K562 (cell line): Measurements from ENCODE around the gene LRFN2. TPM values are rescaled to one million over a fixed set of nuclear protein-coding genes. Genes with fewer than 3 reads are reported as not detected.

Experiments used
- ATAC-seq: fragments of 200-7000 bp; cut with Tn5 transposase; 3 replicates; pipeline ENCODE4 v1.9.1; 2020; ENCODE audit warnings: moderate library complexity
- BruUV-seq: library from RNA; stranded (reverse); fragments of 400-500 nt; replicated peaks from 2 replicates; lab custom pipeline; 2021; lab: Mats Ljungman, UMichigan
- CTCF ChIA-PET: fragments of 300-600 bp; formaldehyde crosslinking; extraction: SDS; loops from one replicate; lab custom pipeline; 2021; ENCODE audit warnings: low intra/inter-chr PET ratio; lab: Yijun Ruan, JAX
- POLR2A ChIA-PET: fragments of 300-600, 350-650 bp; sonication (Branson Sonifier 250); formaldehyde crosslinking; extraction: SDS; loops from one replicate; lab custom pipeline; 2021; ENCODE audit warnings: antibody characterized with exemption, inconsistent platforms; lab: Yijun Ruan, JAX
- DNase-seq, 4 experiments: peaks; one replicate each; pipeline versions ENCODE4 v3.0.0 to v3.0.0-alpha.2; 2011 to 2018; ENCODE audit warnings: low spot score in 3 of 4, mixed read lengths in 3 of 4; ENCODE audit errors: extremely low read depth in 1 of 4
- FAIRE-seq: peaks from 2 replicates; lab custom pipeline; 2011; peaks lifted over from hg19 to GRCh38; lab: Jason Lieb, UNC
- H2AFZ ChIP-seq: 2 replicates; pipeline ENCODE4 v1.6.0; 2011; ENCODE audit warnings: low read depth, low read length, control low read depth, inconsistent platforms
- H3K27ac ChIP-seq: fragments of 200-600 bp; 3 replicates; pipeline ENCODE4 v1.8.0; 2011; ENCODE audit warnings: low read depth, mild to moderate bottlenecking, control low read depth, inconsistent platforms, low read length, moderate library complexity, mixed read lengths; ENCODE audit errors: extremely low read depth
- H3K27me3 ChIP-seq, 2 experiments: fragments of 300-600 bp in 1 of 2; 2 replicates in 1 of 2; 3 replicates in 1 of 2; pipeline versions ENCODE4 v1.6.0 to v1.8.0; 2011; ENCODE audit warnings: inconsistent platforms in 2 of 2, low read length in 2 of 2, mild to moderate bottlenecking in 1 of 2, mixed read lengths in 1 of 2, moderate library complexity in 1 of 2; ENCODE audit not compliant: control insufficient read depth in 2 of 2, insufficient read depth in 2 of 2
- H3K36me3 ChIP-seq: fragments of 300-600 bp; 3 replicates; pipeline ENCODE4 v1.8.0; 2011; ENCODE audit warnings: mild to moderate bottlenecking, low read length, inconsistent platforms; ENCODE audit not compliant: control insufficient read depth, insufficient read depth
- H3K4me1 ChIP-seq, 2 experiments: fragments of 200-600 bp in 1 of 2; replicated peaks in 1 of 2; 2 replicates in 1 of 2; 3 replicates in 1 of 2; pipeline versions ENCODE4 v1.5.1 to v1.8.0; 2011; ENCODE audit warnings: inconsistent platforms in 2 of 2, low read length in 2 of 2, mild to moderate bottlenecking in 1 of 2, mixed read lengths in 1 of 2, moderate library complexity in 1 of 2; ENCODE audit not compliant: control insufficient read depth in 2 of 2, insufficient read depth in 2 of 2
- H3K4me2 ChIP-seq: 2 replicates; pipeline ENCODE4 v1.6.1; 2011; ENCODE audit warnings: low read length, control low read depth, inconsistent platforms, mixed read lengths; ENCODE audit not compliant: insufficient read depth
- H3K4me3 ChIP-seq: fragments of 200-600 bp; sonication (generic), shearing (Covaris generic); 2 replicates; pipeline ENCODE4 v1.5.1; 2016; ENCODE audit warnings: control low read depth, inconsistent platforms
- H3K79me2 ChIP-seq: fragments of 200-600 bp; 3 replicates; pipeline ENCODE4 v1.8.0; 2011; ENCODE audit warnings: low read length, inconsistent platforms; ENCODE audit not compliant: control insufficient read depth, insufficient read depth
- H3K9ac ChIP-seq, 2 experiments: 2 replicates each; pipeline versions ENCODE4 v1.6.0 to v1.6.1; 2011; ENCODE audit warnings: low read depth in 2 of 2, low read length in 2 of 2, control low read depth in 1 of 2, inconsistent platforms in 1 of 2, mild to moderate bottlenecking in 1 of 2, mixed read lengths in 1 of 2; ENCODE audit not compliant: insufficient read depth in 1 of 2
- H3K9me1 ChIP-seq: one replicate; pipeline ENCODE4 v1.6.0; 2011; ENCODE audit warnings: inconsistent platforms, mild to moderate bottlenecking, low read length, moderate library complexity; ENCODE audit not compliant: control insufficient read depth, insufficient read depth
- H3K9me3 ChIP-seq: replicated peaks from 2 replicates; pipeline ENCODE4 v1.5.1; 2011; ENCODE audit warnings: low read depth, low read length, inconsistent platforms; ENCODE audit not compliant: control insufficient read depth, insufficient read depth
- H4K20me1 ChIP-seq: replicated peaks from 2 replicates; pipeline ENCODE4 v1.6.1; 2011; ENCODE audit warnings: low read length, inconsistent platforms, mixed read lengths; ENCODE audit not compliant: control insufficient read depth, insufficient read depth
- CHAMP1 ChIP-seq: fragments of 450-650 bp; IDR thresholded peaks from 2 replicates; pipeline ENCODE4 v1.6.1; 2016; ENCODE audit warnings: mild to moderate bottlenecking
- HCFC1 ChIP-seq: IDR thresholded peaks from 2 replicates; pipeline ENCODE4 v1.6.1; 2012; ENCODE audit warnings: low read depth, low read length, improper control_type of control experiment
- HNRNPLL ChIP-seq: fragments of 200-400 bp; formaldehyde crosslinking; IDR thresholded peaks from 2 replicates; pipeline ENCODE4 v1.6.1; 2017; ENCODE audit warnings: low read length, low read depth, mild to moderate bottlenecking; ENCODE audit not compliant: poor library complexity, severe bottlenecking
- KAT7 ChIP-seq: sonication (generic); formaldehyde crosslinking; IDR thresholded peaks from 2 replicates; pipeline ENCODE4 v1.8.0; 2022; ENCODE audit warnings: missing genetic modification reagents, mild to moderate bottlenecking, borderline replicate concordance
- NR2C2 ChIP-seq, 2 experiments: fragments of 200-800 bp in 1 of 2; sonication (Bioruptor generic) in 1 of 2; sonication (generic) in 1 of 2; formaldehyde crosslinking in 1 of 2; IDR thresholded peaks; 2 replicates each; pipeline versions ENCODE4 v1.6.1 to v1.8.0; 2016 to 2022; ENCODE audit warnings: mild to moderate bottlenecking in 1 of 2, missing compliant biosample characterization in 1 of 2, missing genetic modification characterization in 1 of 2, missing genetic modification reagents in 1 of 2
- REST ChIP-seq, 2 experiments: fragments of 450-650 bp; formaldehyde crosslinking in 1 of 2; IDR thresholded peaks; 2 replicates each; pipeline versions ENCODE4 v1.4.0 to v1.6.1; 2014 to 2020; ENCODE audit warnings: mild to moderate bottlenecking in 2 of 2, borderline replicate concordance in 1 of 2, low read depth in 1 of 2
- RHOXF2B ChIP-seq: fragments of 250-450 bp; sonication (Bioruptor Pico); conservative IDR thresholded peaks from 2 replicates; pipeline ENCODE4 v1.5.1; 2021
- XRCC3 ChIP-seq: fragments of 450-650 bp; IDR thresholded peaks from 2 replicates; pipeline ENCODE4 v1.6.1; 2017; ENCODE audit warnings: mild to moderate bottlenecking, moderate library complexity
- ZNF140 ChIP-seq: fragments of 250-450 bp; sonication (Bioruptor Pico); IDR thresholded peaks from 2 replicates; pipeline ENCODE4 v1.8.0; 2021; ENCODE audit warnings: moderate library complexity, mild to moderate bottlenecking, inconsistent platforms
- ZNF311 ChIP-seq: fragments of 250-450 bp; sonication (Bioruptor Pico); IDR thresholded peaks from 2 replicates; pipeline ENCODE4 v1.4.0; 2020; ENCODE audit warnings: mild to moderate bottlenecking, moderate library complexity
- WGBS: fragments of 100-300 bp; shearing (Covaris generic); methylation state at CpG from one replicate; pipeline ENCODE4 v1.1.6; 2016; ENCODE audit warnings: low coverage, mixed read lengths; ENCODE audit not compliant: insufficient coverage; ENCODE audit errors: missing lambda C conversion rate; 5-methylcytosine and 5-hydroxymethylcytosine counted together
- in situ Hi-C: fragments of 300-500 bp; cut with MboI; formaldehyde crosslinking; loops from 4 replicates; pipeline ENCODE4 v1.15.0; 2018; ENCODE audit warnings: inconsistent platforms, mixed read lengths
- intact Hi-C: fragments of 100-400 bp; cut with micrococcal nuclease; formaldehyde crosslinking; loops from 2 replicates; pipeline ENCODE4 v1.14.2; 2022
- polyA plus RNA-seq, 8 experiments: library from polyadenylated mRNA; depleted of rRNA in 4 of 8; stranded (reverse) in 5 of 8; unstranded in 3 of 8; fragments of >200 nt; fragmentation: Nextera tagmentation in 2 of 8; fragmentation: Illumina TruSeq in 1 of 8; extraction: Ambion mirVana in 2 of 8; extraction: Trizol in 1 of 8; gene quantifications; 2 replicates each; pipeline versions ENCODE4 v1.2.1 to v1.2.3, GENCODE V29; 2011 to 2014; ENCODE audit warnings: inconsistent platforms in 1 of 8, missing spikeins in 1 of 8
- total RNA-seq, 7 experiments: library from RNA; depleted of rRNA in 6 of 7; stranded (reverse); fragments of >200 nt in 6 of 7; fragmentation: Illumina TruSeq in 2 of 7; extraction: Trizol in 2 of 7; gene quantifications; 2 replicates each; pipeline versions ENCODE4 v1.2.1 to v1.2.3, GENCODE V29; 2011 to 2021; ENCODE audit warnings: low replicate concordance in 1 of 7

Gene LRFN2
- total and polyA plus RNA-seq, 9 of the 15 experiments (the other 6 are each of a cell fraction or from before 2014, with no cell fraction given), result not detected

- no peak for DNase-seq
- H3K27me3 ChIP-seq, result peaks cover 5 to 15% of the 10 kb centered on the region in 2 experiments; a peak in 2 of 5 replicates
- no peaks in the 10 kb centered on the region for H3K9me1 ChIP-seq
- no peak overlapping the region for H3K9ac ChIP-seq
- 0% methylated on average over 2 of the region's 2 CpGs for WGBS
- no peak for ATAC-seq
- no peaks in the 10 kb centered on the region for H3K9me3 ChIP-seq
- no peaks in the 10 kb centered on the region for H3K4me1 ChIP-seq
- intact Hi-C loops (no loop called here), in situ Hi-C loops (no loop called here)
- no TSS peak for BruUV-seq
- CTCF ChIA-PET, result no interaction called here
- H3K27ac ChIP-seq, result no peak overlapping the region
- no peak overlapping the region for H3K4me3 ChIP-seq
- H3K79me2 ChIP-seq, result no peaks in the 10 kb centered on the region
- no peak overlapping the region for H3K4me2 ChIP-seq
- POLR2A ChIA-PET, result interaction anchor here (0.5 to 0.6 kb wide), 2 partner anchors 16 to 67 kb away, joined by 3 read pairs; no protein-coding TSS in a partner anchor
- FAIRE-seq, result no peak
- H2AFZ ChIP-seq, result no peak overlapping the region
- H3K36me3 ChIP-seq, result no peaks in the 10 kb centered on the region
- 0 out of 2 replicates have a peak, but pooled peaks cover 3% of the 10 kb centered on the region for H4K20me1 ChIP-seq
- TF ChIP-seq ZNF311 (CRISPR knock-in tag) (no peak), KAT7 (CRISPR knock-in tag) (no peak), HCFC1 (no peak), CHAMP1 (no peak), RHOXF2B (CRISPR knock-in tag) (no peak), ZNF140 (CRISPR knock-in tag) (no peak), XRCC3 (no peak), REST (IDR thresholded peaks at IDR 0.05; ENCODE audit: borderline replicate concordance) (no peak), REST (CRISPR knock-in tag; IDR thresholded peaks at IDR 0.05; ENCODE audit: low read depth) (no peak), HNRNPLL (no peak), NR2C2 (CRISPR knock-in tag; IDR thresholded peaks at IDR 0.05) (no peak), NR2C2 (tag; IDR thresholded peaks at IDR 0.05) (no peak)
Observed at GRCh38 chr6:40604082-40604481, 16.9 kb upstream of the LRFN2 start.
